ENCODE results near the gene FBXO31. TPM values are rescaled to one million over a fixed set of nuclear protein-coding genes. Genes with fewer than 3 reads are reported as not detected.
A peak's percentile ranks its signal among the peaks of the same experiment; 100 is the strongest.

FBXO31 gene
- total and polyA plus RNA-seq, 10 of the 15 experiments (the other 5 are each of a cell fraction or from before 2014, with no cell fraction given) = 0.19 to 33.1 (median 10.3) TPM

DNA sequence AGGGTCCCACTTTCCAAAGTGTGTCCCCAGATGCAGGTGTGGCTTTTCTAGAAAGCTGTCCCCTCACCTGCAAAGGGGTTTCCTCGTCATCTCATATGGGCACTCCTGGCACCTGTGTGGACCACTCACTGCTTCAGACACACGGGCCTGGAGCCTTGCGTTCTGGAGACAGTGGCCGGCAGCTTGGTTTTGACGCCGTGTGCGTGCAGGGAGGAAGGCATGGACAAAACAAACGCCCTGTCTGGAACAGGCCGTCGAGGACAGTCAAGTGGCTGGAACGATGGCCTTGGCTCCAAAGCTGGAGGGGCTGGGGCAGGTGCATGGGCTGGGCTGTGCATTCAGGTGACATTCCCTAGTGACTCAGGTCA is 53.3 kb downstream of the FBXO31 start (continued):
- TF ChIP-seq BHLHE40 (IDR thresholded peaks at IDR 0.05; ENCODE audit: borderline replicate concordance in 1 of 2, low read depth in 2 of 2, low read length in 1 of 2) (no peak), FOS (IDR thresholded peaks at IDR 0.05; ENCODE audit: borderline replicate concordance, extremely low read depth, insufficient read length) (no peak), STAT3 (IDR thresholded peaks at IDR 0.05; ENCODE audit: low read depth, low read length) (no peak), MLLT1 (IDR thresholded peaks at IDR 0.05) (no peak), SIN3A (IDR thresholded peaks at IDR 0.05; ENCODE audit: low read depth, low read length) (no peak), EZH2 (IDR thresholded peaks at IDR 0.05; ENCODE audit: borderline replicate concordance, control insufficient read depth, low read depth, low read length) (no peak), SP1 (IDR thresholded peaks at IDR 0.05; ENCODE audit: low read depth, low read length) (no peak)
- TF ChIP-seq, protein P1, sequence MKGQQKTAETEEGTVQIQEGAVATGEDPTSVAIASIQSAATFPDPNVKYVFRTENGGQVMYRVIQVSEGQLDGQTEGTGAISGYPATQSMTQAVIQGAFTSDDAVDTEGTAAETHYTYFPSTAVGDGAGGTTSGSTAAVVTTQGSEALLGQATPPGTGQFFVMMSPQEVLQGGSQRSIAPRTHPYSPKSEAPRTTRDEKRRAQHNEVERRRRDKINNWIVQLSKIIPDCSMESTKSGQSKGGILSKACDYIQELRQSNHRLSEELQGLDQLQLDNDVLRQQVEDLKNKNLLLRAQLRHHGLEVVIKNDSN (IDR thresholded peaks at IDR 0.05; ENCODE audit: borderline replicate concordance, extremely low read length, insufficient read depth, low read depth, low read length) = no peak

- Histone ChIP-seq H3K27me3 (replicated peaks in 1 of 2; ENCODE audit: control insufficient read depth in 2 of 2, insufficient read depth in 2 of 2, low read length in 1 of 2) (no peaks in the 10 kb centered on the region), H4K20me1 (ENCODE audit: control insufficient read depth, insufficient read depth) (no peaks in the 10 kb centered on the region; the same call in 1 of the 2 replicates), H3K9ac (ENCODE audit: control insufficient read depth, insufficient read depth, low read length) (no peak overlapping the region), H3K4me2 (ENCODE audit: control insufficient read depth, insufficient read depth) (no peak overlapping the region), H3K36me3 (ENCODE audit: control insufficient read depth in 2 of 2, insufficient read depth in 2 of 2, low read length in 1 of 2) (peaks cover 11 to 32% of the 10 kb centered on the region in 2 experiments), H3K79me2 (ENCODE audit: control insufficient read depth, insufficient read depth, low read length) (no peaks in the 10 kb centered on the region), H2AFZ (ENCODE audit: control insufficient read depth, low read depth, low read length) (no peak overlapping the region), H3K4me3 (no peak overlapping the region), H3K27ac (ENCODE audit: control insufficient read depth, insufficient read depth) (no peak overlapping the region), H3K9me3 (replicated peaks; ENCODE audit: control insufficient read depth, insufficient read depth, low read length) (no peaks in the 10 kb centered on the region), H3K4me1 (ENCODE audit: control insufficient read depth, insufficient read depth, low read length) (no peaks in the 10 kb centered on the region)
- TF ChIP-seq MYB (IDR thresholded peaks at IDR 0.05; ENCODE audit: borderline replicate concordance, low read depth, low read length) = no peak
- no peak for TF ChIP-seq NFIC (IDR thresholded peaks at IDR 0.05; ENCODE audit: low read depth, low read length)
- no peak for TF ChIP-seq RBBP5 (conservative IDR thresholded peaks at IDR 0.05)
- TF ChIP-seq RFX5 (IDR thresholded peaks at IDR 0.05; ENCODE audit: low read depth, low read length) = no peak
- TF ChIP-seq YBX1 (IDR thresholded peaks at IDR 0.05) = no peak
- no peak for TF ChIP-seq MXI1 (IDR thresholded peaks at IDR 0.05; ENCODE audit: low read depth, low read length)
- TF ChIP-seq TCF12 (IDR thresholded peaks at IDR 0.05; ENCODE audit: low read depth, low read length) = no peak
- no peak for TF ChIP-seq RUNX3 (IDR thresholded peaks at IDR 0.05; ENCODE audit: low read length)
- TF ChIP-seq BCL11A (IDR thresholded peaks at IDR 0.05; ENCODE audit: low read depth, low read length) = no peak
- TF ChIP-seq RAD51 (IDR thresholded peaks at IDR 0.05) = no peak
- TF ChIP-seq MTA2 (IDR thresholded peaks at IDR 0.05; ENCODE audit: low read depth) = no peak
- TF ChIP-seq NBN (IDR thresholded peaks at IDR 0.05) = no peak
- no peak for TF ChIP-seq SREBF2 (IDR thresholded peaks at IDR 0.05; ENCODE audit: low read length)
- no peak for TF ChIP-seq MEF2A (IDR thresholded peaks at IDR 0.05; ENCODE audit: insufficient read depth, low read depth, low read length)
- no peak for TF ChIP-seq EZH2 (IDR thresholded peaks at IDR 0.05; ENCODE audit: borderline replicate concordance, control insufficient read depth, low read depth, low read length)
- TF ChIP-seq ZNF274 (IDR thresholded peaks at IDR 0.05; ENCODE audit: insufficient read depth, insufficient read length) = no peak
- no peak for TF ChIP-seq TCF3 (IDR thresholded peaks at IDR 0.05; ENCODE audit: borderline replicate concordance, insufficient read depth, low read depth, low read length)
- POLR2A ChIA-PET = no interaction called here
- no peak for ATAC-seq
- SMC1A ChIA-PET (ENCODE audit: uncharacterized antibody, unreplicated experiment) = no interaction called here
- DNase-seq (ENCODE audit: low read depth, low spot score) = no peak
- TSS peak; percentile 37 for BruUV-seq (replicated peaks)
- 89% methylated on average over 20 of the region's 20 CpGs for WGBS (ENCODE audit: insufficient coverage, insufficient replicate concordance, low lambda C conversion rate, missing lambda C conversion rate)
- no peak for FAIRE-seq
- RAD21 ChIA-PET (ENCODE audit: unreplicated experiment) = no interaction called here
- in situ Hi-C loops (cut with MboI) = no loop called here
- CTCF ChIA-PET = no interaction called here
- intact Hi-C loops (cut with micrococcal nuclease; ENCODE audit: unreplicated experiment) = no loop called here
Measured at GRCh38 chr16:87329436-87330256, 53.9 kb downstream of the FBXO31 start.
